ENCODE data around the gene CCDC88A. TPM values are rescaled to one million over a fixed set of nuclear protein-coding genes. Genes with fewer than 3 reads are reported as not detected.

Gene CCDC88A
- total and polyA plus RNA-seq, 12 donors, result 18.5 to 101 (median 46.8) TPM

- Histone ChIP-seq H3K27me3 (no peaks in the 10 kb centered on the region), H3K27ac (no peak overlapping the region), H3K4me1 (replicated peaks in 1 of 2) (peaks cover 0 to 6% of the 10 kb centered on the region in 2 donors), H3K36me3 (replicated peaks in 1 of 2) (no peaks in the 10 kb centered on the region), H3K9me3 (replicated peaks in 1 of 3) (no peaks in the 10 kb centered on the region), H3K4me3 (no peak overlapping the region)
- intact Hi-C loops (cut with DNase I), result no loop called here
- DNase-seq, result peak in 2 of 7 donors; percentile 13 to 22
- TF ChIP-seq POLR2A (IDR thresholded peaks at IDR 0.05) (no peak), CTCF (IDR thresholded peaks at IDR 0.05) (no peak)
- 71 to 82% (median 76%) methylated on average over 4 of the region's 4 CpGs for WGBS, 4 donors
Observed at GRCh38 chr2:55384786-55385185, 34.9 kb downstream of the CCDC88A start.

DNA sequence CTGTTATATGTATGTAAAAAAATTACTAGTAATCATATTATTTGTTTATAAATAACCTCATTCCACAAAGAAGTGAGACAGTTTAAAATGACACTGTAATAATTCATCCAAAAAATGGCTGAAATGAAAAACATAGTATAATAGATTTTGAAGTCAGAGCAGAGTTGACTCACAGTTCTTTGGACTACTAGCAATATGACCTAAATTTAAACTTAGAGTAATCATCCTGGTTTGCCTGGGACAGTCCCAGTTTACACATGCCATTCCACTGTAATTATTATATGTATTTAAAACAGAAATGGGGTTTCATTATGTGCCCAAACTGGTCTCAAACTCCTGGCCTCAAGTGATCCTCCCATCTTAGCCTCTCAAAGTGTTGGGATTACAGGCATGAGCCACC lies 48.3 kb downstream of the CCDC88A start:
- H3K4me3 ChIP-seq, result no peak overlapping the region
- H3K27ac ChIP-seq, result no peak overlapping the region
- H3K9me3 ChIP-seq (replicated peaks in 1 of 3), result no peaks in the 10 kb centered on the region
- no peak for DNase-seq
- no peaks in the 10 kb centered on the region for H3K4me1 ChIP-seq (replicated peaks in 1 of 2)
- TF ChIP-seq CTCF (IDR thresholded peaks at IDR 0.05) (no peak), POLR2A (IDR thresholded peaks at IDR 0.05) (no peak)
- intact Hi-C loops (cut with DNase I), result no loop called here
- no peaks in the 10 kb centered on the region for H3K27me3 ChIP-seq
- H3K36me3 ChIP-seq (replicated peaks in 1 of 2), result no peaks in the 10 kb centered on the region

- Histone ChIP-seq H3K9me3 (replicated peaks in 1 of 3) (no peaks in the 10 kb centered on the region), H3K4me3 (no peak overlapping the region), H3K4me1 (replicated peaks in 1 of 2) (peaks cover 0 to 5% of the 10 kb centered on the region in 2 donors), H3K36me3 (replicated peaks in 1 of 2) (no peaks in the 10 kb centered on the region), H3K27ac (no peak overlapping the region), H3K27me3 (no peaks in the 10 kb centered on the region)
- TF ChIP-seq POLR2A (IDR thresholded peaks at IDR 0.05) (no peak), CTCF (IDR thresholded peaks at IDR 0.05) (no peak)
- DNase-seq, result peak; percentile 36 to 66 (median 58)
- WGBS, 4 donors, result 31 to 64% (median 57%) methylated on average over 4 of the region's 4 CpGs
- intact Hi-C loops (cut with DNase I), result no loop called here
Observed at GRCh38 chr2:55370208-55370607, 49.4 kb downstream of the CCDC88A start.

GRCh38 chr2:55365303-55365702 lies 54.4 kb downstream of the CCDC88A start:
- intact Hi-C loops (cut with DNase I), result no loop called here
- Histone ChIP-seq H3K9me3 (replicated peaks in 1 of 3) (no peaks in the 10 kb centered on the region), H3K4me3 (no peak overlapping the region), H3K36me3 (replicated peaks in 1 of 2) (no peaks in the 10 kb centered on the region), H3K27ac (no peak overlapping the region), H3K27me3 (no peaks in the 10 kb centered on the region), H3K4me1 (replicated peaks in 1 of 2) (peaks cover 4 to 23% of the 10 kb centered on the region in 2 donors)
- TF ChIP-seq POLR2A (IDR thresholded peaks at IDR 0.05) (no peak), CTCF (IDR thresholded peaks at IDR 0.05) (no peak)
- 69 to 85% (median 76%) methylated on average over 3 of the region's 3 CpGs for WGBS, 4 donors
- no peak for DNase-seq

Measured in adrenal gland (tissue), 12 donors.